H9 (cell line): ENCODE data around the gene GNB4. TPM values are rescaled to one million over a fixed set of nuclear protein-coding genes. Genes with fewer than 3 reads are reported as not detected.

Experiments used
- DNase-seq: peaks from one replicate; pipeline ENCODE4 v3.0.0-alpha.2; 2017
- H2AFZ ChIP-seq: one replicate; pipeline ENCODE4 v1.6.1; 2013; ENCODE audit warnings: mild to moderate bottlenecking, low read length, control low read depth, moderate library complexity
- H2AK5ac ChIP-seq: 2 replicates; pipeline ENCODE4 v1.6.1; 2013; ENCODE audit warnings: low read length, control low read depth, mixed read lengths; ENCODE audit not compliant: insufficient read length
- H2BK120ac ChIP-seq: one replicate; pipeline ENCODE4 v1.6.1; 2013; ENCODE audit warnings: low read depth, mild to moderate bottlenecking, low read length, control low read depth, inconsistent platforms; ENCODE audit not compliant: poor library complexity, severe bottlenecking
- H2BK12ac ChIP-seq: 2 replicates; pipeline ENCODE4 v1.6.1; 2013; ENCODE audit warnings: low read length, control low read depth, mixed read lengths, low read depth; ENCODE audit not compliant: insufficient read length
- H2BK15ac ChIP-seq: 2 replicates; pipeline ENCODE4 v1.6.1; 2013; ENCODE audit warnings: low read depth, low read length, control low read depth
- H2BK20ac ChIP-seq: one replicate; pipeline ENCODE4 v1.6.1; 2013; ENCODE audit warnings: low read depth, mild to moderate bottlenecking, low read length, control low read depth, inconsistent platforms; ENCODE audit not compliant: poor library complexity, severe bottlenecking
- H2BK5ac ChIP-seq: 2 replicates; pipeline ENCODE4 v1.6.1; 2013; ENCODE audit warnings: low read length, control low read depth, mixed read lengths; ENCODE audit not compliant: insufficient read length
- H3K14ac ChIP-seq: 2 replicates; pipeline ENCODE4 v1.6.1; 2013; ENCODE audit warnings: low read length, control low read depth; ENCODE audit not compliant: insufficient read depth
- H3K18ac ChIP-seq: 2 replicates; pipeline ENCODE4 v1.6.1; 2013; ENCODE audit warnings: low read depth, mild to moderate bottlenecking, mixed read lengths, low read length, control low read depth; ENCODE audit not compliant: insufficient read length
- H3K23ac ChIP-seq: 2 replicates; pipeline ENCODE4 v1.6.1; 2013; ENCODE audit warnings: low read length, control low read depth, mixed read lengths, low read depth; ENCODE audit not compliant: insufficient read length
- H3K23me2 ChIP-seq: 2 replicates; pipeline ENCODE4 v1.6.1; 2013; ENCODE audit warnings: low read depth, mild to moderate bottlenecking, mixed read lengths, low read length, control low read depth; ENCODE audit not compliant: insufficient read length, poor library complexity, severe bottlenecking
- H3K27ac ChIP-seq: 2 replicates; pipeline ENCODE4 v1.5.1; 2013; ENCODE audit warnings: low read length, control low read depth, mixed read lengths, low read depth; ENCODE audit not compliant: insufficient read length
- H3K27me3 ChIP-seq: 2 replicates; pipeline ENCODE4 v1.6.1; 2013; ENCODE audit warnings: low read length, control low read depth, inconsistent platforms; ENCODE audit not compliant: insufficient read depth
- H3K4ac ChIP-seq: 2 replicates; pipeline ENCODE4 v1.6.1; 2013; ENCODE audit warnings: low read depth, mild to moderate bottlenecking, control low read depth, inconsistent platforms, low read length, moderate library complexity
- H3K4me1 ChIP-seq: 2 replicates; pipeline ENCODE4 v1.6.1; 2013; ENCODE audit warnings: low read length, control low read depth, inconsistent platforms; ENCODE audit not compliant: insufficient read depth
- H3K4me2 ChIP-seq: 2 replicates; pipeline ENCODE4 v1.6.1; 2013; ENCODE audit warnings: low read length, control low read depth, mixed read lengths; ENCODE audit not compliant: insufficient read length, insufficient read depth
- H3K56ac ChIP-seq: 2 replicates; pipeline ENCODE4 v1.6.1; 2013; ENCODE audit warnings: low read depth, mild to moderate bottlenecking, mixed read lengths, low read length, control low read depth; ENCODE audit not compliant: insufficient read length
- H3K79me1 ChIP-seq: 2 replicates; pipeline ENCODE4 v1.6.1; 2013; ENCODE audit warnings: low read depth, mild to moderate bottlenecking, moderate library complexity, low read length, control low read depth, inconsistent platforms; ENCODE audit not compliant: insufficient read depth, poor library complexity, severe bottlenecking
- H3K79me2 ChIP-seq: 2 replicates; pipeline ENCODE4 v1.6.1; 2013; ENCODE audit warnings: low read length, control low read depth, inconsistent platforms; ENCODE audit not compliant: insufficient read depth
- H3K9ac ChIP-seq: 2 replicates; pipeline ENCODE4 v1.6.1; 2013; ENCODE audit warnings: low read length, control low read depth, mixed read lengths; ENCODE audit not compliant: insufficient read length; ENCODE audit errors: extremely low read depth
- H3K9me3 ChIP-seq: one replicate; pipeline ENCODE4 v1.6.1; 2013; ENCODE audit warnings: low read depth, low read length, inconsistent platforms; ENCODE audit not compliant: control insufficient read depth
- H3T11ph ChIP-seq: one replicate; pipeline ENCODE4 v1.6.1; 2013; ENCODE audit warnings: mild to moderate bottlenecking, low read length, control low read depth, inconsistent platforms
- H4K20me1 ChIP-seq: one replicate; pipeline ENCODE4 v1.6.1; 2013; ENCODE audit not compliant: control insufficient read depth, insufficient read length, insufficient read depth
- H4K5ac ChIP-seq: 2 replicates; pipeline ENCODE4 v1.6.1; 2013; ENCODE audit warnings: low read depth, mild to moderate bottlenecking, mixed read lengths, low read length, control low read depth; ENCODE audit not compliant: insufficient read length
- H4K8ac ChIP-seq: replicated peaks from 2 replicates; pipeline ENCODE4 v1.6.1; 2013; ENCODE audit warnings: low read length, control low read depth, mixed read lengths, low read depth; ENCODE audit not compliant: insufficient read length
- H4K91ac ChIP-seq: 2 replicates; pipeline ENCODE4 v1.6.1; 2013; ENCODE audit warnings: low read depth, mild to moderate bottlenecking, moderate library complexity, mixed read lengths, low read length, control low read depth; ENCODE audit not compliant: insufficient read length
- H3K27ac Mint-ChIP-seq, 3 experiments: 2 replicates in 2 of 3; 3 replicates in 1 of 3; pipeline ENCODE4 v1.8.0; 2020 to 2021; ENCODE audit warnings: mixed read lengths in 3 of 3, mild to moderate bottlenecking in 1 of 3, moderate library complexity in 1 of 3
- H3K27me3 Mint-ChIP-seq: 2 replicates; pipeline ENCODE4 v1.8.0; 2021; ENCODE audit warnings: low read depth, mild to moderate bottlenecking, moderate library complexity, mixed read lengths
- H3K36me3 Mint-ChIP-seq, 3 experiments: 2 replicates in 2 of 3; 3 replicates in 1 of 3; pipeline ENCODE4 v1.8.0; 2020 to 2021; ENCODE audit warnings: low read depth in 3 of 3, mixed read lengths in 3 of 3; ENCODE audit not compliant: insufficient read depth in 1 of 3
- H3K4me1 Mint-ChIP-seq, 2 experiments: 2 replicates each; pipeline ENCODE4 v1.8.0; 2020; ENCODE audit warnings: mixed read lengths in 2 of 2
- H3K4me3 Mint-ChIP-seq, 2 experiments: 2 replicates in 1 of 2; 3 replicates in 1 of 2; pipeline ENCODE4 v1.8.0; 2020 to 2021; ENCODE audit warnings: mild to moderate bottlenecking in 2 of 2, mixed read lengths in 2 of 2, moderate library complexity in 1 of 2
- H3K9me3 Mint-ChIP-seq, 2 experiments: 2 replicates in 1 of 2; 3 replicates in 1 of 2; pipeline ENCODE4 v1.8.0; 2020; ENCODE audit warnings: mild to moderate bottlenecking in 2 of 2, mixed read lengths in 2 of 2, moderate library complexity in 1 of 2
- WGBS: extraction: QIAGEN DNeasy Blood & Tissue Kit; methylation state at CpG from one replicate; pipeline ENCODE4 v1.1.7; 2013; ENCODE audit warnings: missing lambda C conversion rate, low lambda C conversion rate, mixed read lengths; ENCODE audit not compliant: insufficient read length; ENCODE audit errors: extremely low coverage; 5-methylcytosine and 5-hydroxymethylcytosine counted together
- total RNA-seq: library from RNA; stranded (reverse); gene quantifications from 2 replicates; pipeline ENCODE4 v1.2.1, GENCODE V29; 2021
- TF ChIP-seq, protein P1 (sequence below): fragments of 200-600 bp; sonication (generic); conservative IDR thresholded peaks from 3 replicates; pipeline ENCODE4 v1.8.0; 2021; ENCODE audit warnings: antibody characterized with exemption, mild to moderate bottlenecking

Gene GNB4
- total RNA-seq, 1 experiment from 2014 or later: 25.0 TPM

DNA sequence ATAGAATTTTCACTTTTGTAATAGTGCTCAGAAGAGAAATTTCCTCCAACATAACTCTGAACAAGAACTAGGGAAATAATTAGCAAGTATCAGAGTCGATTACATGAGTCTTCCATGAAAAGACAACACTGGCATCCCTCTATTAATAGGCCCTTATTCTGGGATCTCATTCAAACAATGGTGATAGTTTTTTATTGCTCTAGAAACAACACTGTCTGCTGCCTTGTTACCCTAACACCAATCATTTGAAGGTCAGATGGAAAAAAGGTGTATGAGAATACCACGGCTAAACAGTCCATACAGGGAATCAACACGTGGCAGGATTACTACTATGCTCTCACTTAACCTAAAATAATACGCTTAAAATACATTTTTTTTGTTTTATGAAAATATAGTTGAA is 35.9 kb downstream of the GNB4 start:
- Mint-ChIP-seq H3K4me1 (peaks cover 2 to 3% of the 10 kb centered on the region in 2 experiments), H3K9me3 (no peaks in the 10 kb centered on the region), H3K4me3 (no peak overlapping the region), H3K27me3 (no peaks in the 10 kb centered on the region), H3K36me3 (peaks cover 2 to 9% (median 7%) of the 10 kb centered on the region in 3 experiments; a peak in 2 of 7 replicates), H3K27ac (no peak overlapping the region)
- H4K91ac ChIP-seq: no peak overlapping the region
- no peak overlapping the region for H2BK12ac ChIP-seq
- H4K20me1 ChIP-seq: no peaks in the 10 kb centered on the region
- no peak overlapping the region for H3K23ac ChIP-seq
- H4K5ac ChIP-seq: no peak overlapping the region
- no peak overlapping the region for H4K8ac ChIP-seq
- H3K4me2 ChIP-seq: no peak overlapping the region
- no peak overlapping the region for H3K27ac ChIP-seq
- H2AFZ ChIP-seq: no peak overlapping the region
- no peak overlapping the region for H2BK15ac ChIP-seq
- no peak overlapping the region for H2BK5ac ChIP-seq
- no peaks in the 10 kb centered on the region for H3K23me2 ChIP-seq
- H2BK20ac ChIP-seq: no peak overlapping the region
- H2AK5ac ChIP-seq: no peak overlapping the region
- no peak overlapping the region for H2BK120ac ChIP-seq
- H3K14ac ChIP-seq: no peak overlapping the region
- no peak overlapping the region for H3K4ac ChIP-seq
- TF ChIP-seq, protein P1, sequence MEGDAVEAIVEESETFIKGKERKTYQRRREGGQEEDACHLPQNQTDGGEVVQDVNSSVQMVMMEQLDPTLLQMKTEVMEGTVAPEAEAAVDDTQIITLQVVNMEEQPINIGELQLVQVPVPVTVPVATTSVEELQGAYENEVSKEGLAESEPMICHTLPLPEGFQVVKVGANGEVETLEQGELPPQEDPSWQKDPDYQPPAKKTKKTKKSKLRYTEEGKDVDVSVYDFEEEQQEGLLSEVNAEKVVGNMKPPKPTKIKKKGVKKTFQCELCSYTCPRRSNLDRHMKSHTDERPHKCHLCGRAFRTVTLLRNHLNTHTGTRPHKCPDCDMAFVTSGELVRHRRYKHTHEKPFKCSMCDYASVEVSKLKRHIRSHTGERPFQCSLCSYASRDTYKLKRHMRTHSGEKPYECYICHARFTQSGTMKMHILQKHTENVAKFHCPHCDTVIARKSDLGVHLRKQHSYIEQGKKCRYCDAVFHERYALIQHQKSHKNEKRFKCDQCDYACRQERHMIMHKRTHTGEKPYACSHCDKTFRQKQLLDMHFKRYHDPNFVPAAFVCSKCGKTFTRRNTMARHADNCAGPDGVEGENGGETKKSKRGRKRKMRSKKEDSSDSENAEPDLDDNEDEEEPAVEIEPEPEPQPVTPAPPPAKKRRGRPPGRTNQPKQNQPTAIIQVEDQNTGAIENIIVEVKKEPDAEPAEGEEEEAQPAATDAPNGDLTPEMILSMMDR: no peak
- DNase-seq: no peak
- no peak overlapping the region for H3K56ac ChIP-seq
- H3K79me2 ChIP-seq: no peaks in the 10 kb centered on the region
- no peaks in the 10 kb centered on the region for H3K27me3 ChIP-seq
- no peak overlapping the region for H3K9ac ChIP-seq
- no peak overlapping the region for H3K18ac ChIP-seq
- no CpG with 5 or more reads among the region's 4 CpGs for WGBS
- H3K9me3 ChIP-seq: no peaks in the 10 kb centered on the region
- no peaks in the 10 kb centered on the region for H3K79me1 ChIP-seq
- no peaks in the 10 kb centered on the region for H3K4me1 ChIP-seq
- H3T11ph ChIP-seq: no peak overlapping the region
